ENCODE measurements around the gene PRELID2. TPM values are rescaled to one million over a fixed set of nuclear protein-coding genes. Genes with fewer than 3 reads are reported as not detected.

Gene PRELID2
- total RNA-seq, 4 donors from 2014 or later = 23.9 to 143 (median 106) TPM

DNA sequence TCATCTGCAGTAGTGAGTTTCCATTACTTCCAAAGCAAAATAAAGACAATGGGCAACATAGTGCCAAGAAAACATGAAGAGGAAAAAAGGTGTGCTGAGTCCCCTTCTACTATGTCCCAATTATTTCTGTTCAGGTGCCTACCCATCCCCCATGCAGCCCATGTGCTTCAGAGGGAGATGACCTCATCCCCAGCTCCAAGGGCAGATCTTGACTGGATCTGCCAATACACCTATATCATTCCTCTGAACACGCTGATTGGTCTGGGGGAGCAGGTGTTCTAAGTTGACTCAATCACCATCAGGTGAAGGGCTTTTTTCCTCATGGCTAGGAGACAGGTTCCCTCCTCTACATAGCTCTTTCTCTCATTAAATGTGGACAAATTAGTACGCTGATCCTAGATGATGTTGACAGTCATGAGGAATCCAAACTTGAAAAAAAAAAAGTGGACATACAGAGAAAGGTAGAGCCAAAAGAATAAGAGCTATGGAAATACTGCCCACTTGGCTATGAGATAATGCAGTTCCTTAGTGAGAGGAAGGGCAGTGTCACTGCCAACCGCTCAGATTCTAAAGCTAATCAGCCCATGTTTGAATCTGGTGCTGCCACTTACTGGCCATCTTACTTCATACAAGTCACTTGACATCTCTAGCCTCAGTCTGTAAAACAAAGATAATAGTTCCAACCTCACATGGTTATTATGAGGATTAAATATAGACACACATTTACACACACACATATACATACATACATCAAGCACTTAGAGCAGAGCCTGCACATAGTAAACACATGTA lies 23.1 kb downstream of the PRELID2 start:
- H3K4me3 ChIP-seq = no peak overlapping the region
- H3K4me1 ChIP-seq = no peaks in the 10 kb centered on the region
- intact Hi-C loops (cut with DNase I; ENCODE audit: low total_unique reads) = no loop called here
- H3K9me3 ChIP-seq = no peaks in the 10 kb centered on the region
- H3K36me3 ChIP-seq = peaks cover 0 to 12% (median 4%) of the 10 kb centered on the region in 4 donors
- DNase-seq = no peak
- H3K27ac ChIP-seq = no peak overlapping the region
- 59 to 81% methylated on average over 2 to 3 of the region's 3 CpGs for WGBS, 2 donors (ENCODE audit: low coverage in 1 of 2)
- no peaks in the 10 kb centered on the region for H3K27me3 ChIP-seq
- TF ChIP-seq POLR2AphosphoS5 (IDR thresholded peaks at IDR 0.05) (no peak), CTCF (IDR thresholded peaks at IDR 0.05) (no peak), EP300 (IDR thresholded peaks at IDR 0.05; ENCODE audit: low read depth) (no peak), POLR2A (IDR thresholded peaks at IDR 0.05) (no peak)
- in situ Hi-C loops (cut with MboI; ENCODE audit: low pct_ligation_motif_present in 1 of 4, low pct_unique_long_range_greater_than_20kb in 1 of 4, low sequenced_read_pairs in 3 of 4) = no loop called here

DNA sequence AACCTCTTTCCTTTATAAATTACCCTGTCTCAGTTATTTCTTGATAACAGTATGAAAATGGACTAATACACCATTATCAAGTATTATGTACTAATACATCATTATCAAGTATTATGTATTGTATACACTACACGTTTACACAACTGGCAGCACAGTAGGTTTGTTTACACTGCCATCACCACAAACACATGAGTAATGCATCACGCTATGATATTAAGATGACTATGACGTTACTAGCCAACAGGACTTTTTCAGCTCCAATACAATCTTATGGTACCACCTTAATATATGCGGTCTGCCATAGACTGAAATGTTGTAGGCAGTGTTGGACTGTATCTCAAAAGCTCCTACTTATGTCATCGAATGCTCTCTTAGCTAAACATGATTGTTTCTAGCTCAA lies 28.2 kb downstream of the PRELID2 start:
- WGBS, 2 donors (ENCODE audit: low coverage in 1 of 2) = 82 to 86% methylated on average over 5 of the region's 5 CpGs
- Histone ChIP-seq H3K27me3 (no peaks in the 10 kb centered on the region), H3K4me1 (peaks cover 0 to 6% (median 2%) of the 10 kb centered on the region in 4 donors), H3K27ac (no peak overlapping the region), H3K9me3 (no peaks in the 10 kb centered on the region), H3K36me3 (peaks cover 0 to 4% (median 0%) of the 10 kb centered on the region in 4 donors), H3K4me3 (no peak overlapping the region)
- no peak for DNase-seq
- in situ Hi-C loops (cut with MboI; ENCODE audit: low pct_ligation_motif_present in 1 of 4, low pct_unique_long_range_greater_than_20kb in 1 of 4, low sequenced_read_pairs in 3 of 4) (no loop called here), intact Hi-C loops (cut with DNase I; ENCODE audit: low total_unique reads) (no loop called here)
- no peak for TF ChIP-seq CTCF (IDR thresholded peaks at IDR 0.05)
- no peak for TF ChIP-seq POLR2AphosphoS5 (IDR thresholded peaks at IDR 0.05)
- no peak for TF ChIP-seq POLR2A (IDR thresholded peaks at IDR 0.05)
- no peak for TF ChIP-seq EP300 (IDR thresholded peaks at IDR 0.05; ENCODE audit: low read depth)

DNA sequence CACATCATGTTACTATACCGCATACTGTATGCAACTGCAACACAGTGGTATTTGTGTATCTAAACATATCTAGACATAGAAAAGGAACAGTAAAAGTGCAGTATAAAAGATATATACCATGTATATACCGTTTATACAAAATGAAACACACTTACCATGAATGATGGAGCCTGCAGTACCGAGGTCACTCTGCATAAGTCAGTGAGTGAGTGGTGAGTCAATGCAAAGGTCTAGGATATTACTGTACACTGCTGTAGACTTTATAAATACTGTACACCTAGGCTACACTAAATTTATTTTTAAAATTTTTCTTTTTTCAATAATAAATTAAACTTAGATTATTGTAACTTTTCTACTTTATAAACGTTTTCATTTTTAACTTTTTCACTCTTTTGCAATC lies 29.3 kb downstream of the PRELID2 start:
- in situ Hi-C loops (cut with MboI; ENCODE audit: low pct_ligation_motif_present in 1 of 4, low pct_unique_long_range_greater_than_20kb in 1 of 4, low sequenced_read_pairs in 3 of 4) = no loop called here

DNA sequence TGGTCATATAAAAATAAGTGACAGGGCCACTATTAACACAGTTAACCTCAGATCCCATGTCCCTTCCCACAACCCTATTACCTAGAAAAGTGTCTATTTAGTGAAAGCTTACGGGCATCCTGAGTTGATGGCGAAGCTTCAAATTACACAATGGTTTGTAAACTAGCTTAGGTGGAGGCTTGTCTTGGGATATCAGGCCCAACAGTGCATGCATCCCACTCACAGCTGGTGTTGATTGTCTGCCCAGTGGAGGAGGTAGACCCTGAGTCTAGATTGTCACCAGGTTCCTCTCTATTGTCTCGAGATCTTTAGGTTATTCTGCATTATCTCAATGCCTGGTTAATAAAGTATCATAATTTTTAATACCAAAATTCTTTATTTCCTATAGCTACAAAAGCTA lies 30.4 kb downstream of the PRELID2 start:
- Histone ChIP-seq H3K4me1 (peaks cover 0 to 6% (median 2%) of the 10 kb centered on the region in 4 donors), H3K4me3 (no peak overlapping the region), H3K27me3 (no peaks in the 10 kb centered on the region), H3K9me3 (no peaks in the 10 kb centered on the region), H3K36me3 (no peaks in the 10 kb centered on the region), H3K27ac (no peak overlapping the region)
- 80 to 93% methylated on average over 1 to 3 of the region's 3 CpGs for WGBS, 2 donors (ENCODE audit: low coverage in 1 of 2)
- in situ Hi-C loops (cut with MboI; ENCODE audit: low pct_ligation_motif_present in 1 of 4, low pct_unique_long_range_greater_than_20kb in 1 of 4, low sequenced_read_pairs in 3 of 4) = no loop called here
- TF ChIP-seq EP300 (IDR thresholded peaks at IDR 0.05; ENCODE audit: low read depth) (no peak), POLR2A (IDR thresholded peaks at IDR 0.05) (no peak), POLR2AphosphoS5 (IDR thresholded peaks at IDR 0.05) (no peak), CTCF (IDR thresholded peaks at IDR 0.05) (no peak)
- no peak for DNase-seq
- intact Hi-C loops (cut with DNase I; ENCODE audit: low total_unique reads) = no loop called here

More for the DNA sequence above, 29.3 kb downstream of the PRELID2 start:
- TF ChIP-seq EP300 (IDR thresholded peaks at IDR 0.05; ENCODE audit: low read depth) (no peak), CTCF (IDR thresholded peaks at IDR 0.05) (no peak), POLR2A (IDR thresholded peaks at IDR 0.05) (no peak), POLR2AphosphoS5 (IDR thresholded peaks at IDR 0.05) (no peak)
- intact Hi-C loops (cut with DNase I; ENCODE audit: low total_unique reads) = no loop called here
- no peak for DNase-seq
- no peaks in the 10 kb centered on the region for H3K27me3 ChIP-seq
- H3K36me3 ChIP-seq = peaks cover 0 to 4% (median 0%) of the 10 kb centered on the region in 4 donors
- H3K9me3 ChIP-seq = no peaks in the 10 kb centered on the region
- H3K4me3 ChIP-seq = no peak overlapping the region
- WGBS, 2 donors (ENCODE audit: low coverage in 1 of 2) = 73 to 79% methylated on average over 1 to 4 of the region's 4 CpGs
- peaks cover 0 to 6% (median 2%) of the 10 kb centered on the region in 4 donors for H3K4me1 ChIP-seq
- no peak overlapping the region for H3K27ac ChIP-seq

Measured in transverse colon (tissue), 4 donors.